Epithelial cell of prostate (primary cell): ENCODE data around the gene HBZ.
"Not testable (repeated sequence)": the region's sequence is repeated elsewhere in the genome, so short reads cannot be mapped to it uniquely, and the experiment has no call there.

Experiments used
- DNase-seq: peaks from one replicate; pipeline ENCODE4 v3.0.0-alpha.2; 2011; ENCODE audit warnings: low read depth, low spot score
- H3K27ac ChIP-seq: fragments of 450-650 bp; 2 replicates; pipeline ENCODE4 v1.5.1; 2017; ENCODE audit warnings: mild to moderate bottlenecking

The HBZ gene

DNA sequence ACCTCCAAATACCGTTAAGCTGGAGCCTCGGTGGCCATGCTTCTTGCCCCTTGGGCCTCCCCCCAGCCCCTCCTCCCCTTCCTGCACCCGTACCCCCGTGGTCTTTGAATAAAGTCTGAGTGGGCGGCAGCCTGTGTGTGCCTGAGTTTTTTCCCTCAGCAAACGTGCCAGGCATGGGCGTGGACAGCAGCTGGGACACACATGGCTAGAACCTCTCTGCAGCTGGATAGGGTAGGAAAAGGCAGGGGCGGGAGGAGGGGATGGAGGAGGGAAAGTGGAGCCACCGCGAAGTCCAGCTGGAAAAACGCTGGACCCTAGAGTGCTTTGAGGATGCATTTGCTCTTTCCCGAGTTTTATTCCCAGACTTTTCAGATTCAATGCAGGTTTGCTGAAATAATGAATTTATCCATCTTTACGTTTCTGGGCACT is 25.0 kb downstream of the HBZ start:
- H3K27ac ChIP-seq, result no peak overlapping the region
- no peak for DNase-seq

DNA sequence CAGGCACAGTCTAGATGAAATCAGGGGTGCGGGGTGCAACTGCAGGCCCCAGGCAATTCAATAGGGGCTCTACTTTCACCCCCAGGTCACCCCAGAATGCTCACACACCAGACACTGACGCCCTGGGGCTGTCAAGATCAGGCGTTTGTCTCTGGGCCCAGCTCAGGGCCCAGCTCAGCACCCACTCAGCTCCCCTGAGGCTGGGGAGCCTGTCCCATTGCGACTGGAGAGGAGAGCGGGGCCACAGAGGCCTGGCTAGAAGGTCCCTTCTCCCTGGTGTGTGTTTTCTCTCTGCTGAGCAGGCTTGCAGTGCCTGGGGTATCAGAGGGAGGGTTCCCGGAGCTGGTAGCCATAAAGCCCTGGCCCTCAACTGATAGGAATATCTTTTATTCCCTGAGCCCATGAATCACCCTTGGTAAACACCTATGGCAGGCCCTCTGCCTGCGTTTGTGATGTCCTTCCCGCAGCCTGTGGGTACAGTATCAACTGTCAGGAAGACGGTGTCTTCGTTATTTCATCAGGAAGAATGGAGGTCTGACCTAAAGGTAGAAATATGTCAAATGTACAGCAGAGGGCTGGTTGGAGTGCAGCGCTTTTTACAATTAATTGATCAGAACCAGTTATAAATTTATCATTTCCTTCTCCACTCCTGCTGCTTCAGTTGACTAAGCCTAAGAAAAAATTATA is 25.7 kb downstream of the HBZ start:
- H3K27ac ChIP-seq, result no peak overlapping the region
- DNase-seq, result no peak

DNA sequence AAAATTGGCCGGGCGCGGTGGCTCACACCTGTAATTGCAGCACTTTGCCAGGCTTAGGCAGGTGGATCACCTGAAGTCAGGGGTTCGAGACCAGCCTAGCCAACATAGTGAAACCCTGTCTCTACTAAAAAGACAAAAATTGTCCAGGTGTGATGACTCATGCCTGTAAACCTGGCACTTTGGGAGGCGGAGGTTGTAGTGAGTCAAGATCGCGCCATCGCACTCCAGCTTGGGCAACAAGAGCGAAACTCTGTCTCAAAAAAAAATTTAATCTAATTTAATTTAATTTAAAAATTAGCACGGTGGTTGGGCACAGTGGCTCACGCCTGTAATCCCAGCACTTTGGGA is 26.2 kb downstream of the HBZ start:
- no peak for DNase-seq
- no peak overlapping the region for H3K27ac ChIP-seq

DNA sequence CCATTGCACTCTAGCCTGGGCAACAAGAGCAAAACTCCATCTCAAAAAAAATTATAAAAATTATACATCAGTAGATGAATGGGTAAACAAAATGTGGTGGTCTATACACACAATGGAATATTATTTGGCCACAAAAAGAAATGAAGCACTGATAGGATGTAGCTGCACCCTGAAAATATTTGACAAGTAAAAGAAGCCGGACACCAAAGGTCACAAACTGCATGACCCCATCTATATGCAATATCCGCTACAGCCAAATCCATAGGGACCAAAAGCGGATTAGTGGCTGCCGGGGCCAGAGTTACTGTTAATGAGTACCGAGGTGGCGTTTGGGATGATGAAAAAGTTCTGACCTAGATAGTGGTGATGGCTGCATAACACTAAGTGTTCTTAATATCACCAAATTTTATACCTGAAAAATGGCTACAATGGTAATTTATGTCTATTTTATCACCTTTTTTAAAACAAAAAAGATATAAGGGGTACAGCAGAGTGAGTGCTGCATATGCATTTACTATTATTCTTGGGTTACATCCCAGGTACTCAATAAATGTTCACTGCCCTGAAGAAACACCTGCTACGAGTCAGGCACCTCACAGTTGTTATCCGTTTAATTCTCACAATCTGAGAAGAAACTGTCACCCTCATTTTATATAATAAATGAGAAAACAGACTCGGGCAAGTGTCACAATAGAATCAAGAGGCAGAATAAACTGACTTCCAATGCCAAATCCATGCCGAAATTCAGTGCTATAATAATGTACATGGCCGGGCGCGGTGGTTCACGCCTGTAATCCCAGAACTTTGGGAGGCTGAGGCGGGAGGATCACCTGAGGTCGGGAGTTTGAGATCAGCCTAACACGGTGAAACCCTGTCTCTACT is 27.0 kb downstream of the HBZ start:
- no peak for DNase-seq
- no peak overlapping the region for H3K27ac ChIP-seq

DNA sequence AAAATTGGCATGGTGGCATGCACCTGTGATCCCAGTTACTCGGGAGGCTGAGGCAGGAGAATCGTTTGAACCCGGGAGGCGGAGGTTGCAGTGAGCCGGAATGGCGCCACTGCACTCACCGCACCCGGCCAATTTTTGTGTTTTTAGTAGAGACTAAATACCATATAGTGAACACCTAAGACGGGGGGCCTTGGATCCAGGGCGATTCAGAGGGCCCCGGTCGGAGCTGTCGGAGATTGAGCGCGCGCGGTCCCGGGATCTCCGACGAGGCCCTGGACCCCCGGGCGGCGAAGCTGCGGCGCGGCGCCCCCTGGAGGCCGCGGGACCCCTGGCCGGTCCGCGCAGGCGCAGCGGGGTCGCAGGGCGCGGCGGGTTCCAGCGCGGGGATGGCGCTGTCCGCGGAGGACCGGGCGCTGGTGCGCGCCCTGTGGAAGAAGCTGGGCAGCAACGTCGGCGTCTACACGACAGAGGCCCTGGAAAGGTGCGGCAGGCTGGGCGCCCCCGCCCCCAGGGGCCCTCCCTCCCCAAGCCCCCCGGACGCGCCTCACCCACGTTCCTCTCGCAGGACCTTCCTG is 27.7 kb downstream of the HBZ start, which contains the start of gene HBQ1:
HBQ1 (plus strand) TSS at position 359 of the 575 bp plus-strand sequence; CDS start at position 387, 28 bp downstream.
- DNase-seq, result no peak
- no peak within 1 kb of the TSS for H3K27ac ChIP-seq

DNA sequence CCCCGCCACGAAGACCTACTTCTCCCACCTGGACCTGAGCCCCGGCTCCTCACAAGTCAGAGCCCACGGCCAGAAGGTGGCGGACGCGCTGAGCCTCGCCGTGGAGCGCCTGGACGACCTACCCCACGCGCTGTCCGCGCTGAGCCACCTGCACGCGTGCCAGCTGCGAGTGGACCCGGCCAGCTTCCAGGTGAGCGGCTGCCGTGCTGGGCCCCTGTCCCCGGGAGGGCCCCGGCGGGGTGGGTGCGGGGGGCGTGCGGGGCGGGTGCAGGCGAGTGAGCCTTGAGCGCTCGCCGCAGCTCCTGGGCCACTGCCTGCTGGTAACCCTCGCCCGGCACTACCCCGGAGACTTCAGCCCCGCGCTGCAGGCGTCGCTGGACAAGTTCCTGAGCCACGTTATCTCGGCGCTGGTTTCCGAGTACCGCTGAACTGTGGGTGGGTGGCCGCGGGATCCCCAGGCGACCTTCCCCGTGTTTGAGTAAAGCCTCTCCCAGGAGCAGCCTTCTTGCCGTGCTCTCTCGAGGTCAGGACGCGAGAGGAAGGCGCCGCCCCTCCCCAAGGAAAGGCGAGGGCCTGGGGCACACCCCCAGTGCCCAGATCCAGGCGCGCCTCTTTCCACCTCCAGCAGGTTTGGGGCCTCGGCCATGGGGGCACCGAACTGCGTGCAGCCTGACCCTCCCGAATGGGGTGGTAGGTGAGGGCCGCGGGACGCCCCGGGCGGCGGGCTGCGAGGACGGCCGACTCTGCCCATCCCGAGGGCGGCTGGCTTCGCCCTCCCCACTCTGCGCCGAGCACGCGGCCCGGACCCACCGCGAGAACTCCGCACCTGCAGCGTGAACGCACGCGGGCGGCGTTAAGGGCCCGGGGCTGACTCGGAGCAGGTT is 28.5 kb downstream of the HBZ start:
- no peak for DNase-seq
- H3K27ac ChIP-seq, result no peak overlapping the region

DNA sequence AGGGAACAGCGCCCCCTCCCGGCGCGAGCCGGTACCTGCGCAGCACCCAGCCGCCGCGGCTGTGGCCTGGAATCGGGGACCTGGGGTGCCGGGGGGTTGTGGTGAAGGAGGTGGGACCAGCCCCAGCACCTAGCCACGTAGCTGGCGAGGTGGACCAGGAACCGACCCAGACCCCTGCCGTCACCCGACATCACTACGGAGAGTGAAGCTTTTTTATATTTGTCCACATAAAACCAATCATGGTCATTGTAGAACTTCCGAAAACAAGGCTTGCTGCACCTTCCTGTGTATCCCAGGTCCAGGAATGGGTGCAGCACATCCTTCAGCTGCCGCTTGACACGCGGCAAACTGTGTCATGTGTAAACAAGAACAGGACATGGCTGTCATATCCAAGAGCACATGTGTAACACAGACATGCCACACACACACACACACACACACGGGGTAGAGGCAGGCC is 29.1 kb downstream of the HBZ start:
- no peak for DNase-seq

DNA sequence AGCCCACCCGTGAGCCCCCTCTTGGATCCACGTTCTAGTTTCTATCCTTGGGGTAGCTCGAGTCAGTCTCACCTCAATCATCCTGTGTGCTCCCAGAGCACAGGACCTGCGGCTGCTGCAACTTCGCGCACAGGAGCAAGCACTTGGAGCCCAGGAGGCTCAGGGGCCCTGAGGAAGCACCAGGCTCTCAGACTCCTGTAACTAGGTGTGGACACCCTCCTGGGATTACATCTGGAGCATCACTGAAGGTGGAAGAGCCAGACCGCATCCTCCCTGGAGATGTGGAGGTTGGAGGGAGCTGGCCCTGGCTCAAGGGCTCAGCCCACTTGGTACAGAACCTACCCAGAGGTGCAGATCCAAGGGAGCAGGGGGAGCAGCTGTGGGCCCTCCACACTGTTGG is 30.6 kb downstream of the HBZ start:
- DNase-seq, result no peak
- no peak overlapping the region for H3K27ac ChIP-seq

More for the DNA sequence above, 29.1 kb downstream of the HBZ start:
- H3K27ac ChIP-seq, result no peak overlapping the region

DNA sequence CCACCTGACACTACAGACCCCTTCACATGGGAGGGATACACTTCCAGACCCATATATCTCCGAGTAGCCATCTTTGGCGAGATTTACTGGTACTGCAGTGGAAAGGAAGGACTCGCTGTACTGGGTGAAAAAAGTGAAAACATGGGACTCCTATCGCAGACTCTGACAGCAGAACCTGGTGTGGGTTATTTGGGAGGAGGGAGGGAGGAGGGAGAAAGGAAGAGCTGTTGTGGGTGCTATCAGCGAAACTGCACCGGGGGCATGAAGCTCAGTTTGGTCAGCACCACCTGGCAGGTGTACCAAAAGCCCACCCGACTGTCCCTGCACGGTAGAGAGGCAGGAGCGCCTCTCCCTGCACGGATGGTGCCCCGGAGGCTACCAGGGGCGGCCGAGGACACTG is 32.8 kb downstream of the HBZ start:
- DNase-seq, result no peak
- no peak overlapping the region for H3K27ac ChIP-seq

DNA sequence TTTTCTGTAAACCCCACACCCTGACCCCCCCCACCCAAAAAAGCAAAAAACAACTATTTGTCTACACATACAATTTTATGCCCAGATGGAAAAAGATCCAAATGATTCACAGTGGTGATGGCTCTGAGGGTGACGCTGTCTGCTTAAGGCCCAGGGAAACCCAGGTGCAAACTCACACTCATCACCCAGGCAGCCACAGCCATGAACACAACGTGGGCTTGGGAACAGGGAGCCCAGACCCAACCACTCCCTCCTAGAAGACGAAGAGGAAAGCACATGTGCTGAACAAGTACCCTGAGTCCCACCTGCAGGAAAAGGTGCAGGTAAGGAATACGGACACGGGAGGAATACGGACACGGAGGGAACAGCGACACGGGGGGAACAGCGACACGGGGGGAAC is 33.2 kb downstream of the HBZ start:
- DNase-seq, result no peak
- no peak overlapping the region for H3K27ac ChIP-seq

DNA sequence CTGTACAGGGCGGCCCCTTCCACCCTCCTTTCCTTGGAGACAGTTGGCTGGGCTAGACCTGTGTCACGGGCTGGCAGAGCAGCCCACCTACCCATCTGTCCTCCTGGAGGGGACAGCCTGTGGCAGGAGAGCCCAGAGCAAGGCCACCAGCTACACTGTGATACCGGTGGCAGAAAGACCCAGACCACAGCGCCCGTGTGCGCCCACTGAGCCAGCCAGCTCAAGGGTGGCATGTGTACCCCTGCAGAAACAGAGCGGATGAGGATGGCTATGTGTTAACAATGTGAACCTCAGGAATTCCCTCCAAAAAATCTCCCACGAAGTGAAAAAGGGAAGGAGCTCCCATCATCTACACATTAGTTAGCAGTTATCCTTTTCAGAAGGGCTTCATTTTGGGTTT is 34.9 kb downstream of the HBZ start:
- no peak overlapping the region for H3K27ac ChIP-seq
- no peak for DNase-seq

DNA sequence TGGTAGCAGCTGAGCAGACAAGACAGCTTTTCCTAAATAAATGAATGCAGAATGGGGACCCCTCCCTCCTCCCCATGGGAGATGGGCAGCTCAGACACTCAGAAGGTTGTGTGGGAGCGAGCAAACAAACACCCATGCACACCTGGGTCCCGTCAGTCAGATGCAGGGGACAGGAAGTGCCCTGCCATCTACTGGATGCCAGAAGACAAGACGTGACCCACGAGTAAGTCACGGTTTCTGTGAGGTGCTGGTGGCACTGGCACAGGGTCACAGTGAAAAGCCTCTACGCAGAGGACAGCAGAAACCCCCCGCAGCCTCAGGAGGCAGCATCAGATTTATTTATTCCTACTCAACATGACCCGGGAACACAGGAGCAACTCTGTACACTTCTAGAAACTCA is 36.2 kb downstream of the HBZ start:
- no peak overlapping the region for H3K27ac ChIP-seq
- DNase-seq, result no peak

DNA sequence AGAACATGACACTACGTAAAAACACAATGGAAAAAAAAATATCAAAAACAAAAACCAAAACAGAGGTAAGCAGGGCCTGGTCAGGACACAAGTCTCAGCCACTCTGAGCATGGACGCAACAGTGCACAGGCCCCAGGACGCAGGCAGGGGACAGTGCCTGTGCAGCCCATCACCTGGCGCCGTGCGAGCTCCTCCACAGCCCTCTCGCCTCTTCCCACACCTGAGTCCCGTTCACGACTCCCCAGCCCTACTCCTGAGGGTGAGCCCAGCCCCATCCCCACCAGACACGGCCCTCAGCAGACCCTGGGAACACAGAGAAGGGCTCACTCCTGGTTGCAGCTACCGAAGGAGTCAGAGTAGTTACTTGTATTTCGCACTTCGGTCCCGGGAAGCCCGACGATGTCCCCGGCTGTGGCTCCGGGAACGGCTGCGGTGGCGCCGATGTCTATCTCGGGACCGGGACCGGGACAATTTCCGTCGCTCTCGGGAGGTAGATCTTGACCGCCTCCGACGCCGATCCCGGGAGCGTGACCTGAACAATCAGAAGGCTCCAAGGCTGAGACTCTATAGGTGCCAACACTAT is 37.3 kb downstream of the HBZ start:
- no peak for DNase-seq
- no peak overlapping the region for H3K27ac ChIP-seq

DNA sequence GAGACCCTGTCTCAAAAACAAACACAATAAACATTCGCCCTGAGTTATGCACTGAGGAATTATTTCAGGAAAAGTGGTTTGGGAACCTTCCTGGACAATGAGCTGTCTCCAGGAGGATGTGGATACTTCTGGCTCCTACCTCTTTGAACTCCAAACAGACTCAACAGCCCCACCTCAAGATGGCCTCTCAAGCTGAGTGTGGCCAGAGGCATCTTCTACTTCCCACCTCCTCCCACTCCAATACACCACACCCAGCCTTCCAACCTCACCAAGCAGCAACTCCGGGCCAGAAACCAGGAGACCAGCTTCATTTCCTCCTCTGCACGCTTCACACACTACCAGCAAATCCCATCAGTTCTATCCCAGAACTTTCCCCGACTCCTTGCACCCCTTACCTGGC is 39.4 kb downstream of the HBZ start:
- H3K27ac ChIP-seq, result no peak overlapping the region
- no peak for DNase-seq

DNA sequence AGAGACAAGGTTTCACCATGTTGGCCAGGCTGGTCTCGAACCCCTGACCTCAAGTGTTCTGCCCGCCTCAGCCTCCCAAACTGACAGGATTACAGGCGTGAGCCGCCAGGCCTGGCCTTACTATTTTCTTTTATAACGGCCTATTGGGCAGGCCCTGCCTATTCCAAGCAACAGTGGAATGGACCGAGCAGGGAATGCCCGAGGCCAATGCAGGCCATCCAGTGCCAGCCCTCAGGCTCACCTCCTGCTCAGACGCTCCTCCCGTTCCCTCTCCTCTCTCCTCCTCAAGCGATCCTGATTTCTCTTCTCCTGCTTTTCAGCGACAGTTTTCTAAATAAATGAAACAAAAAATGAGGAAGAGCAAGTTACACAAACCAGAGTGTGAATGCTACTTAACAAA is 40.2 kb downstream of the HBZ start:
- DNase-seq, result no peak
- no peak overlapping the region for H3K27ac ChIP-seq

DNA sequence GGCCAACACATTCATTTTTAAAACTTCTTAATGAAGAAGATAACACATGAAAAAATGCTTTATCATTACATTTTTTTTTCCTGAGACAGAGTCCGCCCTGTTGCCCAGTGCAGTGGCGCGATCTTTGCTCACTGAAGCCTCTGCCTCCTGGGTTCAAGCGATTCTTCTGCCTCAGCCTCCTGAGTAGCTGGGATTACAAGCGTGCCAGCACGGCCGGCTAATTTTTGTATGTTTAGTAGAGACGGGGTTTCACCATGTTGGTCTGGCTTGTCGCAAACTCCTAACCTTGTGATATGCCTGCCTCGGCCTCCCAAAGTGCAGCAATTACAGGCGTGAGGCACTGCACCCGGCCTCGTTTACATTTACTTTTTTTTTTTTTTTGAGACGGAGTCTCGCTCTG is 41.0 kb downstream of the HBZ start:
- DNase-seq, result no peak
- H3K27ac ChIP-seq, result no peak overlapping the region

DNA sequence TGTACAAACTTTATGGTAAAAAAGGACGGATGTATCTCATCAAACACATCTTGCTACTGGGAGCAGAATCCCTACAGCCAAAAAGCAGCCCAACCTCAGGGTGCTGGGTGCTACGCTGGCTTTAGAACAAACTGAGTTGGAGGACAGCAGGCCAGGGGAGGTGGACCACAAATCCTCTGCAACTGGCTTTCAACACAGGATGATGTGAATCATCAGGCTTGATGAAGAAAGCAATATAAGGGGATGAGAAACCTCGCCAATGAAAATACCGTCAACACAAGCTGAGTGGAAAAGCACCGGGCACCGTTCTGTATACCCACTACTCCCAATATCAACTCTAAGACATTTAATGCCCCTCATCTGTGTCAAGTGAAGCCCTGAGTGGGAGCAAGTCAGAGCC is 42.1 kb downstream of the HBZ start:
- H3K27ac ChIP-seq, result no peak overlapping the region
- no peak for DNase-seq

DNA sequence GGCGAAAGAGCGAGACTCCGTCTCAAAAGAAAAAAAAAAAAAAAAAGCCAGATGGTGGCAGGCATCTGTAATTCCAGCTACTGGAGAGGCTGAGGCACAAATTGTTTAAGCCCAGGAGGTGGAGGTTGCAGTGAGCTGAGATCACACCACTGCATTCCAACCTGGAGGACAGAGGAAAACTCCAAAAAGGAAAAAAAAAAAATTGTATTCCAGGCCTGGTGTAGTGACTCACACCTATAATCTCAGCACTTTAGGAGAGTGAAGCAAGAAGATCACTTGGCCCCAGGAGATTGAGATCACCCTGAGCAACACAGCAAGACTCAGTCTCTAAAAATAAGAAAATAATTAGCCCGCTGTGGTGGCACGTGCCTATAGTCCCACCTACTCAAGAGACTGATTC is 47.9 kb downstream of the HBZ start:
- DNase-seq, result no peak
- no peak overlapping the region for H3K27ac ChIP-seq

DNA sequence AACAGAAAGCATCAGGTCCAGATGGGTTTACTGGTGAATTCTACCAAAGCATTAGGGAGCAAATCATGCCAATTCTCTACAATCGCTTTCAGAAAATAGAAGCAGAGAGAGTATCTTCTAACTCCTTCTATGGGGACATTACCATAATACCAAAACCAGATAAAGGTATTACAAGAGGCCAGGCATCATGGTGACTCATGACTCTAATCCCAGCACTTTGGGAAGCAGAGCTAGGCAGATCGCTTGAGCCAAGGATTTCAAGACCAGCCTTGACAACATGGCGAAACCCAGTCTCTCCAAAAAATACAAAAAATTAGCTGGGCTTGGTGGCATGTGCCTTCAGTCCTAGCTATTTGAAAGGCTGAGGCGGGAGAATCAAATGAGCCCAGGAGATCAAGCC is 50.8 kb downstream of the HBZ start:
- DNase-seq, result no peak
- no peak overlapping the region for H3K27ac ChIP-seq

DNA sequence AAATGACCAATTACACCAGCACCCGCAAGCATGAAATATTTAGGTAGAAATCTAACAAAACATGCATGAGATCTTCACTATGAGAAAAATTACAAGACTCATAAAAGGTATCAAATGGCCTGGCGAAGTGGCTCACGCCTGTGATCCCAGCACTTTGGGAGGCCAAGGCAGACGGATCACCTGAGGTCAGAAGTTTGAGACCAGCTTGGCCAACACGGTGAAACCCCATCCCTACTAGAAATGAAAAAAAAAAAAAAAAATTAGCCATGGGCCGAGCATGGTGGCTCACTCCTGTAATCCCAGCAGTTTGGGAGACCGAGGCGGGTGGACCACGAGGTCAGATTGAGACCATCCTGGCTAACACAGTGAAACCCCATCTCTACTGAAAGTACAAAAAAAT is 51.6 kb downstream of the HBZ start:
- not testable (repeated sequence) for H3K27ac ChIP-seq, DNase-seq
